ENCODE results near the gene RUBCNL.
A peak's percentile ranks its signal among the peaks of the same experiment; 100 is the strongest.
"Not testable (repeated sequence)": the region's sequence is repeated elsewhere in the genome, so short reads cannot be mapped to it uniquely, and the experiment has no call there.

Gene RUBCNL, protein sequence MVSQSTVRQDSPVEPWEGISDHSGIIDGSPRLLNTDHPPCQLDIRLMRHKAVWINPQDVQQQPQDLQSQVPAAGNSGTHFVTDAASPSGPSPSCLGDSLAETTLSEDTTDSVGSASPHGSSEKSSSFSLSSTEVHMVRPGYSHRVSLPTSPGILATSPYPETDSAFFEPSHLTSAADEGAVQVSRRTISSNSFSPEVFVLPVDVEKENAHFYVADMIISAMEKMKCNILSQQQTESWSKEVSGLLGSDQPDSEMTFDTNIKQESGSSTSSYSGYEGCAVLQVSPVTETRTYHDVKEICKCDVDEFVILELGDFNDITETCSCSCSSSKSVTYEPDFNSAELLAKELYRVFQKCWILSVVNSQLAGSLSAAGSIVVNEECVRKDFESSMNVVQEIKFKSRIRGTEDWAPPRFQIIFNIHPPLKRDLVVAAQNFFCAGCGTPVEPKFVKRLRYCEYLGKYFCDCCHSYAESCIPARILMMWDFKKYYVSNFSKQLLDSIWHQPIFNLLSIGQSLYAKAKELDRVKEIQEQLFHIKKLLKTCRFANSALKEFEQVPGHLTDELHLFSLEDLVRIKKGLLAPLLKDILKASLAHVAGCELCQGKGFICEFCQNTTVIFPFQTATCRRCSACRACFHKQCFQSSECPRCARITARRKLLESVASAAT

DNA sequence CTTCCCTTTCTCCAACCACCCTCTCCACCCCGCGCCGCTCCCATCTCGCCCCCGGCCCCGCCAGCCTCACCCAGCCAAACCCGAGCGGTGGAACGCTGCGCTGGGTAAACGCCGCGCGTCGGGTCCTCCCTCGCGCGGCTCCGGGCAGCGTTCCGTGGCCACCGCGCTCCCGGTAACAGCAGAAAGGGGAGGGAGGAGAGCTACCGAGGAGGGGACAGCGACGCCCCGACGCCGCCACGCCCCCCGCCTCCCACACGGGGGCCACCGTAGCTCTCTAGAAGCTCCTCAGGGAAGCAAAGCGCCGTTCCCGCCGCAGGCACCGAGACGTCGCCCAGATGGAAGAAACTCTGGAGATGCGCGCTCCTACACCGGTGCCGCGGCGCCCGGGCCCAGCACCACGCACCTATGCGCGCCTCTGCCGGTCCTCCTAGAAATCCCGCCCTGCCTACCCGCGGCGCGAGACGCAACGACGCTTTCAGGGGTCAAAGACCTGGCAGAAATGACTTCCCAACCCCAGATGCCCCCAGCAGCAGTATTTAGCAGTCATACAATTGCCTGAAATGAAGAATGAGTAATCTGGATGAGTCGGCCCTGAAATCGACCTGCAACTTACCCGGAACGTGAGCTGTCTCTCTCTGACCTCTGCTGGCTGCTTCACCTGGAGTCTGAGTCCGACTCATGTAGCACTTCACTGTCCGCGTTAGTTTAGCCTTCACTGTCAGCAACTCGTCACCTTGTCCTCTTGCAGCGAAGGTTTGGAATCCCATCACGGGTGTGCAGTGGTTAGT, at the start of gene RUBCNL:
TSS of gene RUBCNL (minus strand) at position 189 of the 788 bp plus-strand sequence. CDS start 14,777 bp downstream, outside the sequence.
- ATAC-seq = peak; percentile 86
- no peaks in the 10 kb centered on the region for H3K36me3 Mint-ChIP-seq
- peak in 1 of 2 donors; percentile 64 for DNase-seq (ENCODE audit: low spot score in 2 of 2)

DNA sequence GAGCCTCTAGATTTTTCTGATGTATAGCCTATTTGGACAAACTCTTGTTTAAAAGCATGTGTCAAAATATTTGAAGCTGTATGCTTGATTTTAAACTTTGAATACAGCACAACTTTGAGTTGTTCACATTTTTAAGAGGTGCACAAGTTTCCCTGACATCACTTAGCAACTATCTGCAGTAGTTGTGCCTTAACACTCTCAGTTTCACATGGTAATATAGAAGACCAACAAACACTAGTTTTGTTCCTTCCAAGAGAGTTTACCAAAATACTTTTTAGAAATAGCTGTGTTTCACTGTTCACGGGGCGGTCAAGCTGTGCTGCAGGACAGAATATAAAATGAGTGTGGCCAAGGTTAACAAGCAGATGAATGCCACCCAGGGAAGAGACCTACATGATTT, 42.5 kb upstream of the RUBCNL start:
- DNase-seq (ENCODE audit: low spot score in 2 of 2); ATAC-seq; H3K36me3 Mint-ChIP-seq; H3K4me1 Mint-ChIP-seq; H3K4me3 Mint-ChIP-seq; H3K9me3 Mint-ChIP-seq; H3K27ac Mint-ChIP-seq: not testable (repeated sequence)

More for the DNA sequence above, at the start of gene RUBCNL:
- peaks cover 15% of the 10 kb centered on the region for H3K4me1 Mint-ChIP-seq
- H3K9me3 Mint-ChIP-seq = no peaks in the 10 kb centered on the region
- no peak within 1 kb of the TSS for H3K27ac Mint-ChIP-seq
- peak within 1 kb of the TSS; percentile 75 for H3K4me3 Mint-ChIP-seq

DNA sequence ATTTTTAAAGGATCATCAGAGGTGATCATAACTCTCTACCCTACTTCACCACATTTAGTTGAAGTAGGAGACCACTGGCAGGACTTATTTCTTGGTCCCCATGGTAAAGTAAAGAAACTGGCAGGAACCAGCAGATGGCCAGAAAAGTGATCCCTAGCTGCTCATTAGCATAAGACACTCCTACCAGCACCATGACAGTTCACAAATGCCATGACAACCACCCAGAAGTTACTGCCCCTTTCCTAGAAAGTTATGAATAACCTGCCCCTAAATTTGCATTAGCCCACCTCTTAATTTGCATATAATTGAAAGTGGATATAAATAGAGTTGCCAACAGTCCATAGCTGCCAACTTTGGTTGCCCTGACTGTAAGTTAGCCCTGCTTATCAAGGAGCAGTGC, 18.4 kb upstream of the RUBCNL start:
- ATAC-seq (no peak), DNase-seq (ENCODE audit: low spot score in 2 of 2) (no peak)
- Mint-ChIP-seq H3K36me3 (no peaks in the 10 kb centered on the region), H3K4me3 (no peak overlapping the region), H3K4me1 (no peaks in the 10 kb centered on the region), H3K9me3 (no peaks in the 10 kb centered on the region), H3K27ac (no peak overlapping the region)

DNA sequence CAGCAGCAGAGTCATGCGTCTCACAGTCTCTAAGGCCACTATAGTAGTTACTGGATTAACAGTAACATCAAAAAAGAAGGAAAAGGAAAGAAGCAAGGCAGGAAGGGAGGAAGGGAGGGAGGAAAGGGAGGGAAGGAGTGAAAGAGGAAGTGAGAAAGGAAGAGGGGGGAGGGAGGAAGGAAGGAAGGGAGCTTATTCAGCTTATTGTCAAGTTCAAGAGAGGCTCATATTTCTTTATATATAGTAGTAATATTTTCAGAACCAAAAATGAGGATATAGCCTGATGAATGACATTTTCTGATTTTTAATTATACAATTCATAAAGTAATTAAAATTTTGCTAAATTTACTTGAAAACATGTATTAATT, 17.7 kb upstream of the RUBCNL start:
- H3K9me3 Mint-ChIP-seq = no peaks in the 10 kb centered on the region
- ATAC-seq (no peak), DNase-seq (ENCODE audit: low spot score in 2 of 2) (no peak)
- no peaks in the 10 kb centered on the region for H3K4me1 Mint-ChIP-seq
- no peaks in the 10 kb centered on the region for H3K36me3 Mint-ChIP-seq
- H3K27ac Mint-ChIP-seq = no peak overlapping the region
- no peak overlapping the region for H3K4me3 Mint-ChIP-seq

DNA sequence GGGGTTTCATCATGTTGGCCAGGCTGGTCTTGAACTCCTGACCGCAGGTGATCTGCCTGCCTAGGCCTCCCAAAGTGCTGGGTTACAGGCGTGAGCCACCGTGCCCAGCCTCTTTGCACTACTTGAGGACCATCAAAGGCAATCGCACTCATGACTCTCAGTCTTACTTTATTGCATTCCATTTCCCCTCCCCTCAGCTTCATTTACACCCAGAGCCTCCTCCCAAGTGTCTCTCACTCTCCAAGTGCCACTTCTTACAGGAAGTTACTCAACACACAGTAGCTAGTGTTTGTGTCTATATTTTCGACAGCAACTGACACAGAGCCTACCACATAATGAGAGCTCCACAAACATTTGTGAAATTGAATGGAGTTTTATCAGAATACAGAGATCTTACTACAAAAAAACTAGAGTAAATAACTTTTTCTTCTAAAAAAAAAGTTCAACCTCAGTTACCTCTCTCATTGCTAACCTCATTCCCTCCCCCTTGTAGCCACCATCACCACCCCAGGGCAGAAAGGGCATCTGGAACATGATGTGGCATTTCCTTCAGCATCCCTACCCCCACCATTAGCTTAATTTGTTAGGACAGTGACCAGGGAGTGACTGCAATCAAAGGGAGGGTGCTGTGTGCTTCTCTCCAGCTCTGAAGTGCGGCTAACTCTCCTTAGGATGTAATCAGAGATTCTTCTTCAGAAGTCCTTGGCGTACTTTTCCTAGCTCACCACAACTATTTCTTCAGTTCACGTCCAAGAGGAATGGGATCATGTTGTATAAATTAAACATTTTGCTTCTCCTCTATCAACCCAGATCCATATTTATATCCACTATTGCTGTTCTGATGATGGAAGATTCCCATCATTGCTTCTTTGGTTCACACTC, 17.0 kb upstream of the RUBCNL start:
- no peak overlapping the region for H3K4me3 Mint-ChIP-seq
- ATAC-seq = peak; percentile 60
- no peaks in the 10 kb centered on the region for H3K9me3 Mint-ChIP-seq
- H3K27ac Mint-ChIP-seq = no peak overlapping the region
- H3K4me1 Mint-ChIP-seq = no peaks in the 10 kb centered on the region
- no peaks in the 10 kb centered on the region for H3K36me3 Mint-ChIP-seq
- DNase-seq (ENCODE audit: low spot score in 2 of 2) = no peak

DNA sequence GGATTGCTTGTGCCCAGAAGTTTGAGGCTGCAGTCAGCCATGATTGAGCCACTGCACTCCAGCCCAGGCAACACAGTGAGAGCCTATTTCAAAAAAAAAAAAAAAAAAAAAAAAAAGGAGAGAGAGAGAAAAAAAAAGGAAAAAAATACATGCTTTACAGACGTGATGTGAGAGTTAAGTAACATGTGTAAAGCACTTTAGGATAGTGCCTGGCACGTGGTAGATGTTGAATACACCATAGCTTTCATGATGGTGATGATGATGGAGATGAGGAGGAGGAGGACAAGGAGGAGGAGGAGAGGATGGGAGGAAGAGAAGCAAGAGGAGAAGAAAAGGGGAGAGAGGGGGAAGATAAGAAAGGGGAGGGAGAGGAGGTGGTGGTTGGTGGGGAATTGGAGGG, 15.1 kb upstream of the RUBCNL start:
- Mint-ChIP-seq H3K9me3 (no peaks in the 10 kb centered on the region), H3K27ac (no peak overlapping the region), H3K36me3 (no peaks in the 10 kb centered on the region), H3K4me1 (no peaks in the 10 kb centered on the region), H3K4me3 (no peak overlapping the region)
- DNase-seq (ENCODE audit: low spot score in 2 of 2) = no peak
- no peak for ATAC-seq

DNA sequence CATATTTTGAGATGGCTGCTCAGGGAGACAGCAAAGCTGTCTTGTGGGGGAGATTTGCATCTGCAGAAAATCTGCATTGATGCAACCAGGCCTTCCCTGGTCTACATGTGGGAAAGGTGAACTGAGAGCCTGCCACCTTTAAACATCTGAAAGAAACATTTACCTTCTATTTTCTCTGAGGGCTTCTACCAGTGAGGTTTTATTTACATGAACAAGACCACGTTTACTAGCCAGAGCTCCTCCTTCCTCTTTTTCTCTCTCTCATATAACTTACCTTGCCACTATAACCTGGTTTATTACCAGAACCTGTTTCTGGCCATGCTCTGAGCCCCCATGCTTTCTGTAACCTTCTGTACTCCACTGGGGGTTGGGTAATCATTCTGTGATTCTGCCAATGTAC, 14.4 kb upstream of the RUBCNL start:
- no peak for DNase-seq (ENCODE audit: low spot score in 2 of 2)
- no peak overlapping the region for H3K27ac Mint-ChIP-seq
- no peak for ATAC-seq
- H3K4me1 Mint-ChIP-seq = no peaks in the 10 kb centered on the region
- no peaks in the 10 kb centered on the region for H3K9me3 Mint-ChIP-seq
- H3K4me3 Mint-ChIP-seq = no peak overlapping the region
- H3K36me3 Mint-ChIP-seq = no peaks in the 10 kb centered on the region

DNA sequence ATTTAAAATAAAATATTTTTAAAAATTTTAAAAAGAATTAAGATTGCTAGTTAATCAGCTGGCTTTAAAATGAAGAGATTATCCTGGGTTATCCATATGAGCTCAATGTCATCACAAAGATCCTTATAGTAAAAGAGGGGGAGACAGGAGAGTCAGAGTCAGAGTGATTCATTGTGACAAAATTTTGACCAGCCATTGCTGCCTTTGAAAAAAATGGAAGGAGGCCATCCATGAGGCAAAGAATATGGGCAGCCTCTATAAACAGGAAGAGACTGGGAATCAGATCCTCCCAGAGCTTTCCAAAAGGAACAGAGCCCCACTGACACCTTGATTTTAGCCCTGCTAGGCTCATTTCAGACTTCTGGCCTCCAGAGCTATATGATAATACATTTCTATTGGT, 9.3 kb upstream of the RUBCNL start:
- Mint-ChIP-seq H3K36me3 (no peaks in the 10 kb centered on the region), H3K4me1 (no peaks in the 10 kb centered on the region), H3K9me3 (no peaks in the 10 kb centered on the region), H3K4me3 (no peak overlapping the region), H3K27ac (no peak overlapping the region)
- ATAC-seq = no peak
- no peak for DNase-seq (ENCODE audit: low spot score in 2 of 2)

DNA sequence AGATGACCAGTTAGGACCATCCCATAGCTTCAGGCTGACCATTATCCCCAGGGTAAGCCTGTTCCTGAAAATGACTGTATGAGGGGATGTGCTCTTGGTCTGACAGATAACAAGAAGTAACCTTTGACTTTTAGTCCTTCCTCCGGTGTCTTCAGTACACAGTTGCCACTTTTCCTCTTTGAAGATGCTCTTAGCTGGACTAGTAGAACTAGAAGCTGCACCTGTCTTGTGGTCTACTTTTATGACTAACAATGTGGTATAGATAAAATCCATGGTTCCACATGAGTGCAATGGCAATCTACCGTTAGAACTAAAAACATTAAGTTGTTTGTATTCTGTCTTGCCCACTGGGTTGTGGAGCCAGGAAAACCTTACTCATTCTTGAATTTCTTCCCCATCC, 5.9 kb upstream of the RUBCNL start:
- ATAC-seq = peak; percentile 53
- Mint-ChIP-seq H3K4me1 (peaks cover 7% of the 10 kb centered on the region), H3K4me3 (no peak overlapping the region), H3K36me3 (no peaks in the 10 kb centered on the region), H3K27ac (no peak overlapping the region), H3K9me3 (no peaks in the 10 kb centered on the region)
- DNase-seq (ENCODE audit: low spot score in 2 of 2) = no peak

DNA sequence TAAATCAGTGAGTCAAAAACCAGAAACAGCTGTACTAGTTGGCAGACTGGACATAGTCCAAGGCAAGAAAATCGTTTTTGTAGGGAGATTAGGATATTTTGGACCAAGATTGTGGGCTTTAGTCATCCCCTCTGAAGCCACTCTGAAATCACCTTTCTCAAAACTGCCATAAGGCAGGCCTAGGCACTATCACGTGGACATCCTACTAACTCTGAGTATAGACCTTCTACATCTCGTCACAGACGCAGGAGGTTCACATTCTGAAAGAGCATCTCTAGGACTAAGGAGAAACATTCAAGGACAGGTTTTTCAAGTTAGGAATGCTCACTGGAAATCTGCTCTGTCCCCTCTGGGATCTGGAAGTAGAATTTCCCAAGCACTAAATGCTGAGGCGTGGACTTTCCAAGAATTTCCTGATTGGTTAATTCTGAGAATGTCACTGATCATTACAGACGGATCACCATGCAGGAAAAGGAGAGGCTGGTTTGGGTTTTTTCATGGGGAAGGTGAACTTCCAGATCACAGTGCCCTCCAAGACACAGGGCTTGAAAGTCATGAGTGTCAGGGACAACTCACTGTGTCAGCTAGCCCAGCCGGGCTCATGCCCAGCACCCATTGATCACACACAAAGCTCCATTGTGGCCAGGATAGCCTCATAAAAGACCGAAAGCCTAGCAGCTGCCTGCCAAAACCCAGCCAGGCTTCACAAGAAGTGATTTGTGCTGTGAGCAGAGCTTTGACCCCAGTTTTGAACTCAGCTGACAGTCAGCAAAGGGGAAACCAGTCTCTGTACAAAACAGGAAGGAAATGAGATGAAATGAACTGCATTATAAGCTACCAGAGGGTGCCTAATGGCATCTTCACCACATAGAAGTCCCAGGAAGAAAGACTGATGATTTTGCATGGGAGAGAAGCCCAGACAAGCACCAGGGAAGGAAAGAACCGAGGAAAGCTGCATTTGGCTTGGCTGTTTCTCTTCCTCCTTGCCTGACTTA, 2.7 kb upstream of the RUBCNL start:
- DNase-seq (ENCODE audit: low spot score in 2 of 2) = no peak
- H3K4me3 Mint-ChIP-seq = no peak overlapping the region
- peak overlapping the region; percentile 4 for H3K27ac Mint-ChIP-seq
- ATAC-seq = peak; percentile 47
- no peaks in the 10 kb centered on the region for H3K36me3 Mint-ChIP-seq
- H3K4me1 Mint-ChIP-seq = peaks cover 15% of the 10 kb centered on the region
- no peaks in the 10 kb centered on the region for H3K9me3 Mint-ChIP-seq

DNA sequence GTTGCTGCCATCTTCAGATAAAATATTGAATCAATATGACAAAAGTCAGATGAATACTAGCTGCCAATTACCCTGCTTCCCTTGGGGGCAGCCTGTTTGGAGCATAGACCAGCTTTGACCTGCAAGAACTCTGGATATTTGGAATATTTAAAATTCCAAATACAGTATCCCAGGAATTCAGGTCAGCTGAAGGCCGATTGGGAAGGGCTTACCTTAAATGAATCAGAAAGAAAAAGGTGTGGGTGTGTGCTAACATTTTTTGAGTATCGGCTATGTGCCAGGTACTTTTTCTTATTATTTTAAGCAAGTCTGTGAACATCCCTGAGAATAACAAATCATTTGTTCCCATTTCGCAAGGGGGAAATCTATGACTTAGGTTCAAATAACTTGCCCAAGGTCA, 1.8 kb upstream of the RUBCNL start:
- DNase-seq (ENCODE audit: low spot score in 2 of 2) (no peak), ATAC-seq (no peak)
- Mint-ChIP-seq H3K9me3 (no peaks in the 10 kb centered on the region), H3K36me3 (no peaks in the 10 kb centered on the region), H3K27ac (no peak overlapping the region), H3K4me3 (no peak overlapping the region), H3K4me1 (peaks cover 15% of the 10 kb centered on the region)

DNA sequence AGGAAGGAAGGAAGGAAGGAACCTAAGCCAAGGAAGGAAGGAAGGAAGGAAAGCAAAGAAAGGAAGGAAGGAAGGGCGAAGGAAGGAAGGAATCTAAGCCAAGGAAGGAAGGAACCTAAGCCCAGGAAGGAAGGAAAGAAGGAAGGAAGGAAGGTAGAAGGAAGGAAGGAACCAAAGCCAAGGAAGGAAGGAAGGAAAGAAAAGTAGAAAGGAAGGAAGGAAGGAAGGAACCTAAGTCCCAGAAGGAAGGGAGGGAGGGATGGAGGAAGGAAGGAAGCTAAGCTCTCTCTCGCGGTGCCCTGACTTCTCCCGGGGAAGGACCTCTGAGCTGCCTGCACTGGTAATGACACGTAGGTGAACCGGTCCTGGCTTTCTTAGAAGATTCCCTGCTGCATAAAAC, 1.3 kb upstream of the RUBCNL start:
- Mint-ChIP-seq H3K27ac (no peak overlapping the region), H3K4me3 (no peak overlapping the region), H3K4me1 (peaks cover 15% of the 10 kb centered on the region), H3K9me3 (no peaks in the 10 kb centered on the region), H3K36me3 (no peaks in the 10 kb centered on the region)
- no peak for ATAC-seq
- DNase-seq (ENCODE audit: low spot score in 2 of 2) = no peak

DNA sequence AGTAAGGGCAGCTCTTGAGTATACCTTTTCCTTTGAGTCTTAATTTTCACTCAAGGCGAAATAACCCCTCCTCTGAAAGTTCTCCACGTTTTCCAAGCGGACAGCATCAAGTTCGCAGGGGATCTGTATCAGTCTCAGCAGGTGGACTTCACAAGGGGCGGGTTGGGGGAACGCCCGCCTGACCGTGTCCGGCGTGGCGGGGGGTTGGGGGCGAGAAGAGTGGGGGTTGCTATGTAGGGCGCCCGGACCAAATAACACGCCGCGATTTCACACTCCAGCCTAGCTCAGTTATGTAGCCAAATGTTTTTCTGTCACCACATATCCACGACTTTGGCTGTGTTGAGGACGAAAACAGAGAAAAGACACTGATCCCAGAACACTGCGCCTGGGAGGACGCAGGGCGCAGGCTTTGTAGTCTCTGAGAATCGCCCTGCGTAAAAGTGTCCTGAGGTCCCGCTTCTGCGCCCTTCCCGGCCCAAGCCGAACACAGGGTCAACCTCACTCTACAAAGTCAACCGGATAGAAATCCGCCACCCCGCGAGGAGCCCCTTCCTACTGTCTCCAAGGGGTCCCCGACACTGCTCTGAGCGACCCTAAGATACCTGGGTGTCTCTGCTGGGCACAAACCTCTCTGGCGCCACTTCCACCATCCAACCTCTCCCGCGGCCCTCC, 524 bp downstream of the RUBCNL start:
- Mint-ChIP-seq H3K4me1 (peaks cover 15% of the 10 kb centered on the region), H3K4me3 (peak overlapping the region; percentile 75), H3K9me3 (no peaks in the 10 kb centered on the region), H3K36me3 (no peaks in the 10 kb centered on the region), H3K27ac (no peak overlapping the region)
- DNase-seq (ENCODE audit: low spot score in 2 of 2) = no peak
- no peak for ATAC-seq

All from stimulated activated effector memory CD8-positive, alpha-beta T cell treated with anti-CD3 and anti-CD28 coated beads, Interleukin-12 subunit alpha, Interleukin-12 subunit beta, amount 100 ng/mL, for 72 hours (primary cell).